Stimulated activated CD4-positive, alpha-beta T cell treated with anti-CD3 and anti-CD28 coated beads, Interleukin-12 subunit alpha, Interleukin-12 subunit beta, amount 100 ng/mL, for 48 hours (primary cell): Measurements from ENCODE around the gene GAS7.

Source experiments
- DNase-seq, 3 donors: peaks; one replicate each; pipeline ENCODE4 v3.0.0-alpha.2; 2020; ENCODE audit warnings: low read depth in 2 of 3, low spot score in 1 of 3

GAS7 gene

DNA sequence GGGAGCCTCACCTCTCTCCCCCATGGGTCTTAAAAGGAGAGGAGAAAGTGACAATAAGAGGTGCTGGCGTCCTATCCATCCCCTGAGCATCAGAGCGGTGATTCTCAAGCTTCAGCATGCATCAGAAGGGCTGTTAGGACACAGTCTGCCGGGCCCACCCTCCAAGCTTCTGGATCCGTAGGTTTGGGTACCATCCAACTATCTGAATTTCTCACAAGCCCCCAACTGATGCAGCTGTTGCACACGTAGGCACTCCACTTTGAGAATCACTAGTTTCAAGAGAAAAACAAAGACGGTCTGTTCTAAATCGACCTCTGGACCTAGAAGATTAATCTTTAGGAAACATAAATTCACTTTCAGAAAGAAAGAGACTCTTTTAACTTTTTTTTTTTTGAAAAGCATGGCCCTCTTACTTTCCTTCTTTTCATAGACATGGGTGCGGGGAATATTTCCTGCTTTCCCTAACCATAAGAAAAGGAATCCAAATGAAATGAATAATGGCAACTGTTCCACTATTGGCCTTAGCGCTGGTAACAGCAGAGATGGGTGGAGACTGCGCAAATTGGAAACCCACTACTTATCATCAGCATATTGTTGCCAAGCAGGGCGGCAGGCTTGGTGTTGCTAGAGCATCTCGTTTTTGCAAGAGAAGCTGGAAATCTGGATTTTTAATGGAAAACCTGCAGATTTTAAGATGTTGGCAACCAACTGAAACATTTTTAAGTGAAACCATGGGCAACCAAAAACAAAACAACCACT is 144.4 kb downstream of the GAS7 start:
- no peak for DNase-seq

DNA sequence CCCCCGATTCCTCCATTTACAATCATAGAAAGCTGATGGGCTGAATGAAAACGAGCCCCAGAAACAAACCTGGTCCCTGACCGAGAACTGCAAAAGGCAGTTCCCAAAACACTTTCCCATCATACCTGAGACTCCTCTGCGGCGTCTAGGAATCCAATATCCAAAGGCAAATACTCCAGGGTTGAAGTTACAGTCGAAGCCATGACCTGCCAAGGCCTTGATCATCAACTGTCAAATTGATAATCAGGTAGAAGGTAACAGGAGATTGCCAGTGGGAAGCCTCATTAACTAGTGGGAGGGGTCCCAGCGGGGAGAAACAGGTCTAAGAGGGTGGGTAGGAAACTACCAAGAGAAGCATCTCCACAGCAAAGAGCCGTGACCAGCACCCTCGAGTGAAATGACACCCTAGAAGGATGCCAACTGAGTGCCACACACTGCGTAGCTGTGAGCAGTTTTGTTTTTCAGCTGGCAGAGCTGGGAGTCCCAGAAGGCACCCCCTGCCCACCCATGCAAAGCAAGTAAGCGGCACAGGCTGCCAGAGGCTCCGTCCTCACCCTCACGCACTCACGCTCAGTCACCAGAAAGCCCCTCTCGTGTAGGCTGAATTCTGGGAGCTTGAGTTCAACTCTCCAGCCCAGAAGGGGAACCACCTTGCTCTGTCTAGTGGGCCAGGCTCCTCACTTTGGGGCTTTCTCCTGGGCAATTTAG is 146.1 kb downstream of the GAS7 start:
- no peak for DNase-seq

DNA sequence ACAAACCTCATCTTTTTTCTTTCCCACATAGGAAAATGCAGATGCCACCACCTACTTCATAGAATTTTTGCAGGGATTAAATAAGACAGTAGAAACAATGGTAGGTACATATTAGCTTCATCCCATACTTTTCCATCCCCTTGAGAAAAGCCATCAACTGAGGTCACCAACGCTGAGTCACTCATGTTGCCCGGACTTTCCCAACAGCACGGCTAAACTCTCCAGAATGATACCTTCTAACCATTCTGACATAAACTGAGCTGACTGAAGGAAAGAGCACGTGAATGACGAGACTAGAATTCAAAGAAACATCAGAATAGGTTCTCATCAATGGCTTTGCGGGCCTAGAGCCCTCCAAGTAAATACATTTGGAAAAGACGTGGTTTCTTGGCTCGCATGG is 147.3 kb downstream of the GAS7 start:
- no peak for DNase-seq

DNA sequence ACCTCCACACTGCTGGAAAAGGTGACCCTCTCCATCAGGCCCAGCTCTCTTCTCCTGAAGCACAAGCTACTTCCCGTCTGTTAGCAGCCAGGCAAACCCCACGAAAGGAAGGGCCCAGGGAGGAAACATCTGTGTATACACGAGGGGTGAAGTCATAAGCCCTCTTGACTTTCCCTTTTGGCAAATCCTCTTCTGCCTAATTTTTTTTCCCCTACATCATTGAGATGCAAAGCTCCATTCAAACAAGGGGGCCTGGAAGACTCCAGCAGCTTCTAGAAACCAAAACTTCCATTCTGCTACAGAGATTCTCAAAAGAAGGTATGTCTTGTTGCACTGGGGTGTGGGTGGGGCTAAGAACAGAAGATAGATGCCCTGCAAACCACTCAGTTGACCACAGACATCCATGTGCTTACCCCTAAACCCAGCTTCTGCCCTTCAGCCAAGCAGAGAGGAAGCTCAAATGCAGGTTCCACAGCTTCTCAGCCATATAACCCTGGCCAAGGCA is 147.8 kb downstream of the GAS7 start:
- DNase-seq: no peak

DNA sequence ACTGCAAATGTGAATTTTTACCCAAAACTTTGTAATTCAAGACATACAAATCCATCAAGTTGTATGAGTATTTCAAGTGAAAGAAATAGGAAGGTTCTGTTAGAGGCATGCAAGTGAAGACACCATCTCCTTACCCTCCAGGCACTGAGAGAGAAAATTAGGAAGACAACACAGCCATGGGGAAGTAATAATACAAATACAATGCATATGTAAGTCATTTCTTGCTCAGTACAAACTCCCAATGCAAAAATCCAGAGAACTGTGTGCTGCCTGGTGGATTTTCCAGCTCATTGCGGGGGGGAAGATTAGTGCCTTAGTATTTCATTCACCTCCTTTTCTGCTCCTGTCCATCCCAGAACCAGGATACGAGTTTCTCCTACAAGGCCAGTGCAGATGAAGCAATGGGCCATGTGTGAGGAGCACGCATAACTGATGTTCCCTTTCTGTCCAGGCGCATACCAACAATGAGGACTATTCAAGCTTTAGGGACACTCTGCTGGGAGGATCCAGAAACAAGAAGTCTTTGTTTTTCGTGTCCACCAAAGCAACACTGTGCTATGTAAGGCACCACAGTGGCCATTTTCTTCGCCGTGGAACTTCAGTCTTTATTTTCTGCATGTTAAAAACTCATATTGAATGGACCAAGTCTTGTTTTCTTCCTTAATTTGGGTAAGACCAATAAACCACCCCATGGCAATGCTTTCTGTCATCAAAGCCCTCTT is 149.6 kb downstream of the GAS7 start:
- DNase-seq: no peak

DNA sequence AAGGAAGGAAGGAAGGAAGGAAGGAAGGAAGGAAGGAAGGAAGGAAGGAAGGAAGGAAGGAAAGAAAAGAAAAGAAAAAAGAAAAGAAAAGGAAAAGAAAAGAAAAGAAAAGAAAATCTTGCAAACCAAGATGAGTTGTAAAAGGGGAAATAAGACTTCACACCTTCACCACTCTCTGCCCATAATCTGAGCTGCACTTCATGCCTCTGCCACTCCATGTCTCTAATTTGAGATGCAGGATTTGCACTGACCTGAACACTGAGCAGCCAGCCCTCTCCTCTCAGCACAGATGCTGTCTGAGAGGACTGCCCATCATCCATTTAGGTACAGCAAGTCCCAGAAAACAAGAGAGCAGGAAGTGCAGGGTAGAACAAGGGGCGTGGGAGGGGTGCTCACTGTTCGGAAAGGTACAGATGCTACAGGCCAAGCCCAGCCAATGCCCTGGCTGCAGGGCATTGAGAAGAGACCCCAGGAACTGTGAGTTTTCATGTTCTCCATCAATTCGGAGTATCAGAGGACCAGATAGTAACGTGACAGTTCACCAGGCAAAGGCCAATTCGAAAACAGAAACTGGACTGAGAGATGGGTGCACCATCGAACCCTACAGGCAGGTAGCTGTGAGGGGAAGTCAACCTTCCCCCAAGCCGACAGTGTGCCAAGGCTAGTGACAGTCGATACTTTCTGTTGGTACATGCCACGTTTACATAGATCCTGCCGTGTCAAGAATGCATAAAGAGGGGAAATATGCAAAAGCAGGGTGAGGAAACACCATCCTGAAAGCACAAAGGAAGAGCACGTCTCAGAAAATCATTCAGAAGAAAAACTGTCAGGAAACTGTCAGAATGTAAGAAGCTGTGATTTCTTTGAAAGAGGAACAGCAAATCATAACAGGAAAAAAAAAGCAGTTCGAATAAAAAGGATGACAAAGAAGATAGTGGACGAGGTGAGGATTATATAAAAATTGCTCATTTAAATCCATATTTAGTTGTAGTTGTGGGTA is 151.3 kb downstream of the GAS7 start:
- DNase-seq: no peak

DNA sequence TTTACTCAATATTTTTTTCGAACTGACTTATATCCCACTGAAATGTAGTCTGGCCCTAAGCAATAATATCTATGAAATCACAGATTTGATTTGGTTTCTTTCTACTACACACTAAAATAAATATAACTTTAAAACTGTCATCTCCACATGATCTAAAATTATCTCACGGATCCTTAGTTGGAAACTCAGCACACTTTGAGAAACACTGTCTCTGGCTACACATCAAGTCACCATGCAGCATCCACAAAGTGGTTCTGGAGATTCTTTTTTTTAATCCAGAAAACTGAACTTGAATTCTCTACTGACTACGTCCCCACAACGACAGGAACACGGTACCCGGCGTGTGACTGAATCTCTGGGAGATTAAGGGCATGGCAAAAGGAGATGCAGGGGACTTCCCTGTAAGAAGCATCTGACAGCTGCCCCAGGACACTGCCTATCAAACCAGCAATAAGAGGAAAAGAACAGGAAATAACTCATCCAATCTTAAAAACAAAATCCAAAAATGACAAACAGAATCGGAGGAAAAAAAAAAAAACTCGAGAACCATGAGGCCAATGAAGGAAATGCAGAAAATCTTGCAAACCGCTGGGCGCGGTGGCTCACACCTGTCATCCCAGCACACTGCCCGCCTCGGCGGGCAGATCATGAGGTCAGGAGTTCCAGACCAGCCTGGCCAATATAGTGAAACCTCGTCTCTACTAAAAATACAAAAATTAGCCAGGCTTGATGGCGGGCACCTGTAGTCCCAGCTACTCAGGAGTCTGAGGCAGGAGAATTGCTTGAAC is 152.3 kb downstream of the GAS7 start:
- DNase-seq: no peak

DNA sequence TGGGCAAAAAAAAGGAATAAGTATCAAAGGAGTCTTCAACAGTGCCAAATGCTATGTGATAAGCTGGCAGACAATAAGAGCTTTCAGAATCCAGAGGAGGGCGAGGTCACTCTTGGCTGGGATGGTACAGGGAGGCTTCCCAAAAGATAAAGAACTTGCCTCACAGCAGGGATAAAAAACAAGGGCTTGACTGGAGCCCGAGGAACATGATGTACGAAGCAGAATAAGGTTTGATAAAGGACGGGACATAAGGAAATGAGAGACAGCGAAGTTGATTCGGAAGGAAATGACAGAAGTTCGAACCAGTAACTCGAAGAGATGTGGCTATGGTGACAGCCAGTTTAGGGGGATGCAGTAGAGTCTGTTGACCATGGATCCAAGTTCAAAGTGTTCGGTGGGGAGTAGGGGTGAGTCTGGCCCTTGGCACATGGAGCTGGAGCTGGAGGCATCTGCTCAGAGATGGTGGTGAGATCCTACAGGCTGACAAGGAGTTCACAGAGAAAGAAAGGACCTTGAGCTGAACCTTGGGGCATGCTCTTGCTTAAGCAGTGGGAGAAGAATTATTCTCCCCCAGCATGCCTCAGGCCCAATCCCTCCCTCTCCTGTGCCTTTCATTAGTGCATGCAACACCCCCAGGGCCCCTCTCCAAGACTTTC is 155.7 kb downstream of the GAS7 start:
- no peak for DNase-seq

DNA sequence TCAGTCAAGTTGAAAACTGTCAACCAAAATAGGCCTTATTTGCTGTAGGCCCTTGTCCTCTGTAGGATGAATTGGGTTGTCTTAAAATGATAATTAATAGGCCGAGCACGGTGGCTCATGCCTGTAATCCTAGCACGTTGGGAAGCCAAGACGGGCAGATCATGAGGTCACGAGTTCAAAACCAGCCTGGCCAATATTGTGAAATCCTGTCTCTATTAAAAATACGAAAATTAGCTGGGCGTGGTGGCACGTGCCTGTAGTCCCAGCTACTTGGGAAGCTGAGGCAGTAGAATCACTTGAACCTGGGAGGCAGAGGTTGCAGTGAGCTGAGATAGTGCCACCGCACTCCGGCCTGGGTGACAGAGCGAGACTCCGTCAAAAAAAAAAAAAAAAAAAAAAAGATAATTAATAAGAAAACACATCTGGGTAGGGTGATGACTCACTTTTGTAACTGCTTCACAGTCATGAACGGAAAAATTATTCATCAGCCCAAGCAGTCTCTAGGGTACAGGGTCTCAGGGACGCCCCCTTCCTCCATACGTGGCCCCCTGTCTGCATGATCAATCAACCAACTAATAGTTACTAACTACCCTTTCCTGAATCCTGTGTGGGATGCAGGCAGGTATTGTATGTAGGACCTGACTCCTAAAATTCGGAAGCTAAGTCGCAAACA is 156.4 kb downstream of the GAS7 start:
- no peak for DNase-seq

DNA sequence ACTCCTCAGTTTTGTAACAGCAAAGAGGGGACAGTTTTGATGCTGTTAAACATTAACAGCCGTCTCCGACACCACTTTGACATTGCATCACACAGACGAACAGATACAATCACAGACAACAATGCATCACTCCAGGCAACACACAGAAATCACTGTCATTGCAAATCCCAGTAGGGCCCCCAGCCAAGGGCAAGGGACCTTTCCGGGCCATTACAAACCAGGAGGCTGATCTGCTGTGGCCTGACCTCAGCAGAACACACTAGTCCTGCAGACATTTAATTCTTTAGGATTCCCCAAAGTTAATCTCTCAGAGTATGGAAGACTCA is 157.2 kb downstream of the GAS7 start:
- DNase-seq: no peak

DNA sequence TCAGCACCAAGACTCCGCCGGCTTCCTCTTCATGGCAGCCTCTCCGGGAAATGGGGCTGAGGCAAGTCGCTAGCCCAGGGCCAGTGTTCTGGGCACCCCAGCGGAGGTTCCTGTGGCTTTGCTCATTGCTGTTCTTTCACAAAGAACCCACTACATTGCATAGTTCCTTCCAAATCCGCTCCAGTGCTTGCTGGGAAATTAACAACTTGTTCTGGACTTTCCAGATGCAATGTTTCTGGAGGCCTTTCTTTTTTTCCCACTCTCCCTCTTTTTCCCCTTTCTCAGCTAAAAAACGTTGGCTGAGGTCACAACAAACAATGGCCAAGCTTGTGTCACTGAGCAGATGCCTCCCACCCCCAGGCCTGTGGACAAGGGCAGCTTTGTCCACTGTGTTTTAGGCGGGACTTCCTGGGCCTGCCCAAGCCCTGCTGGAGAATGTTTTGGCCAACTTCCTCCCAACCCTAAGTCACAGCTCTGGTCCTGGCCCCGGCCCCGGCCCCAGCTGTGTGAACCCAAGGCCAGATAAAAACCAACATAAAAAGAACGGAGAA is 161.8 kb downstream of the GAS7 start:
- no peak for DNase-seq

DNA sequence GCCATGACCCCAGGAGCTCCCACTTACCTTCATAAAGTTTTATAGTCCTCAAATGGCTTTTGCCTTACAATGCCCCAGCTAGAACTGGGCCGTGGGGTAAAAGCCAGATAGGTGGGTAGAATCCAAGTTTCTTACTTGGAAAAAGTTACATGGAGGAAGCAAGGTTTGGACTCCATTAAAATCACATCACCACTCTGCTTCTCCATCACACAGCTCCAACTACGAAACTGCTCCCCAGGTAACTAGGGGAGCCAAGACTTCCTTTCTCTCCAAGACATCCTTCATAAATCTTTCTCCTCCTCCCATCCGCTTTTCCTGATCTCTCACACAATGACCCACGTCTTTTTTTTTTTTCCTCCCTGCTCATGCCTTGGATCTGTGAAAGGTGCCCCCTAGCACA is 162.5 kb downstream of the GAS7 start:
- DNase-seq: no peak

DNA sequence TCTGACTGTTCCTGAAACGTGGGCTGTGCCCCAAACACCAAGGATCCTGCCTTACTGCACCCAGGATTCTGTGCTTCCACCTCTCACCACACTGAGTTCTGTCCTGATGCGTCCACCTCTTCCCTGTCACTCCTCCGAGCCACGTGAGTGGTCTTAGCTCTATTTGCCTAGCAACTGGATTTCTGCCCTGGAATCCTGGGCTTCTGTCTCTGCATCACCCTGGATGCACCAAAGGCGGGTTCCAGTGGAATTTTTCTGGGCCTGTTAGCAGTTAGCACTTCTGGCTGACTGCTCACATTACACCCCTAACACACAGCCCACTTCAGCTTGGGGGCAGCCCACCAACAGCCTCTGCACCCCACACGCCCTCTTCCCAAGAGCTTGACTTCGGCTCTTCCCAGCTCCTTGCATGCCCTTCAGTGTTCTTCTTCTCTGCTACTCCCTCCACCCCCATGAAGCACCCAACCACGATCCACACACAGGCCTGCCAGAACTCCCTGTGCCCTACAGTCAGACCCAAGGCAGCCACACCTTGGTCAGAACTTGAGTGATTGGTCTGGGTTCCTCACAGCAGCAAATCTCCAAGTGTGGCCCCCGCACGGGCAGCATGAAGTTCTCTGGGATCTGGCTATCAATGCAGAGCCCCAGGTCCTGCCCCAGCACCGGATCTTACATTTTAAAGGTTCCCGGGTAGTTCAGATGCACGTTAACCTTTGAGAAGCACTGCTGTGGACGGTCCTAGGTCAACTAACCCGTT is 163.5 kb downstream of the GAS7 start:
- no peak for DNase-seq

DNA sequence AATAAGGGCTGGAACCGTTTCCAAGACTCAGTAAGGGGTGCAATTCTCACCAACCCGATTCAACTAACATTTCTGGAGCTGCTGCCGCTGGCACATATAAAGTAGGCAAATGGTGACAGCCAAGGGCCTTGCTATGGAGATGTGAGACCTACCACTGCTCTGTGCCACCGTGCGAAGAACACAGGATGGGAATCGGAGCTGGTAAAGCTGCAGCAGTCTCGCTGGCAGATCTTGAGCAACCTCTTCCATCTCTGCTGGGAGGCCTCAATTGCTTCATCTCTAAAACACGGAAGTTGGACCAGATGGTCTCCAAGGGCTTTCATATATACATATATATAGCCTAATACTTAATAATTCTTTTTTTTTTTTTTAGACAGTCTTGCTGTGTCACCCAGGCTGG is 164.4 kb downstream of the GAS7 start:
- DNase-seq: no peak

DNA sequence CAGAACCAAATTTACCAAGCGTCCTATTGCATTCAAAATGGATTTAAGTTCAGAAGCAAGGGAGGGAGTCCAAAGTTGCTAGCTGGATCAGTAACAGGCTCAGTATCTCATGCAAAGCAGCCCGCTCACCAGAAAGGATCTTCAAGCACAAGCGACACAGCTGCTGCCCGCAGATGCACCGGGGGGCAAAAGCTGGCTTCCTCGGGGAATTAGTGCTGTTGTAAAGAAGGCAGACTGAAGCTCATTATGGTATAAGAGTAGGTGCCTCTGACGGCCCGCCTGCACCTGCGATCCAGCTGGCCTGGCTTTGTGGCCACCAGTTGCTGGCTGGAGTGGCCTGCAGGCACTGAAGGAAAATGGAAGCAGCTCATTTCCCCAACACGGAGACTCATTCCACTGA is 165.0 kb downstream of the GAS7 start:
- DNase-seq: no peak

DNA sequence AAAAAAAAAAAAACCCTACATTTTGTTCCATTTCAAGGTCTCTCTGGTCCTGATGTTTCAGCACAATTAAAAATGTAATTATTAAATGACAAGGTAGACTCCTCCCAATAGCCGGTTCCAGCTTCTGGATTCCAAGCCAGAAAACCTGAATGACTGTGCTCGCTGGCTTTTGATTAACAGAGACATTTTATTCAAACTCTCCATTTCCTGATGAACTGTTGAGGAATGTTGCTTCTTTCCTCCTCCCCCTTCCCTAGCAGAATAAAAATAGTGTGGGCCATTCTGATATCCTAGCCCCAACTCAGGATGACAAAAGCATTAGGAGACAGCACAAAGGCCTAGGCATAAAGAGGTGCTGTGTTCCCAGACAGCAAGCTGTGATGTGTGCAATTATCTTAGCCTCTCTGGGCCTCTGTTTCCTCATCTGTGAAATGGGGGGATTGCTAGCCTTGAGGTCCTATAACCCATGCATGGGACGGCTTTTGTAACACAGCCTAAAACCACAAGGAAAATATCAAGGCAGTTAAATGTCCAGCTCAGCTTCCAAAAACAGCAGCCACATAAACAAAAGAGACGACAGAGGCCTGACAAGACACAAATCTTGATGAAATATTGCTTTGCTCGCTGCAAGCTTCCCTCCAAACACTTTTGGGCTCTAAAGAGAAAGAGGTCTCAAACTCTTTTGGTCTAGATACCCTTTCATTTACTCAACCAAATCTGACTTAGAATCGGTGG is 166.1 kb downstream of the GAS7 start:
- no peak for DNase-seq

DNA sequence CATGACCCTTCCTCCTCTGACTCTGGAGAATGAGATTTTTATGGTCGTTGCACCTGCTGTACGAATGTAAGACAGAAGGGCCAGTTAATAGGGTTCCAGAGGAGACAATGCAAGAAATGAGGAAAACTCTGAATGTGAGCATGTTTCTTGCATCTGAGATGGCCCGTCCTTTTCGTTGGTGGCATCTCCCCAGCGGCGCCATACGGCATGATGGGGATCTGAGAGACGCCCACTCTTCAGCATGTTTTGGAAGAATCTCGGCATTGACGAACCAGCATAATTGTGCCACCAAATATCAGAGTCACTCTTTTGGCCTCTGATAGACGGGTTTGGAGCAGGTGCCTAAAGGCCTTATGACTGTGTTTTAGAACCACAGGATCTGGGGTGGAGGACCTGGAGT is 166.8 kb downstream of the GAS7 start:
- DNase-seq: no peak
